IPS DF 6.9 (cell line): ENCODE data around the gene LCE2C.

Source experiments
- DNase-seq: peaks from one replicate; pipeline ENCODE4 v3.0.0-alpha.2; 2013; ENCODE audit warnings: low read depth, low spot score
- H3K27ac ChIP-seq: one replicate; pipeline ENCODE4 v1.5.1; 2013; ENCODE audit warnings: low read length, control low read depth
- H3K27me3 ChIP-seq: 2 replicates; pipeline ENCODE4 v1.6.1; 2013; ENCODE audit warnings: mild to moderate bottlenecking, low read length; ENCODE audit not compliant: control insufficient read depth, insufficient read depth
- H3K36me3 ChIP-seq: 2 replicates; pipeline ENCODE4 v1.6.1; 2013; ENCODE audit warnings: low read length; ENCODE audit not compliant: control insufficient read depth, insufficient read depth
- H3K4me1 ChIP-seq: 2 replicates; pipeline ENCODE4 v1.6.1; 2013; ENCODE audit warnings: low read length; ENCODE audit not compliant: control insufficient read depth, insufficient read depth
- H3K4me3 ChIP-seq: 2 replicates; pipeline ENCODE4 v1.5.1; 2013; ENCODE audit warnings: mild to moderate bottlenecking, low read length
- H3K9me3 ChIP-seq: 2 replicates; pipeline ENCODE4 v1.6.1; 2013; ENCODE audit warnings: low read length, inconsistent platforms; ENCODE audit not compliant: control insufficient read depth, insufficient read depth

Gene LCE2C

DNA sequence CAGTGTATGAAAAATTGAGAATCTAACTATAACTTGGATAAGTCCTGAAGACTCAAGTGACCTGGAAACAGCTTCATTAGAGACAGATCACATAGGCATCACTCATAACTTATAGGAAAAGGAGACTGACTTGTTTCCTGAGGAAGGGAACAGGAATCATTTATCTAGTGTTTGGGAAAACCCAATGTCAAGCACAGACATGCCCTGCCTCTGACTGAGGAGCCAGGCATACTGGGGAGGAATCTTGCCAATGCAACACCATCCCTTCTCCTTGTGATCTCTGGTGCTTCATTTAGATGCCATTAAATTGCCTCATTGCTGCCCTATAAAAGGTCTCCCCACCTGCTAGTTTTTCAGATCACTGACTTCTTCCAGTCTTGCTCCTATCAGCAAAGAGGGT lies 43.2 kb downstream of the LCE2C start:
- DNase-seq: no peak
- Histone ChIP-seq H3K27me3 (no peaks in the 10 kb centered on the region), H3K9me3 (peaks cover 15% of the 10 kb centered on the region), H3K4me1 (no peaks in the 10 kb centered on the region), H3K27ac (no peak overlapping the region), H3K36me3 (no peaks in the 10 kb centered on the region), H3K4me3 (no peak overlapping the region)

DNA sequence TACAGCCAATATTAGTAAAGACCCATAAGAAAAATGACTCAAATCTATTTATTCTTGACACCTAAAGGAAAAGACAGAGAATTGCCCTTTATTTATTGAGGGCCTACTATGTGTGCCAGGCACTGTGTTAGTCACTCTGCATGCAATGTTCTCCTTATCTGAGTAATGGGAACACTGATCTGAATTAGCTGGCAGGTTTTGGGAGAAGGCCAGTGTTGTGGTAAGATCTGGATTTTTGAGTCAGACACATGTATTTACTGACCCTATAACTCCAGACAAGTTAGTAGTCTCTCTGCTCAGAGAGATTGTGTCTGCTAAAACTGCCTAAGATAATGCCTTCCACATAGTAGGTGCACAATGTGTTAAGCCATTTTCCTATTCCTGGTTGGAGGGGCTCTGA lies 50.2 kb downstream of the LCE2C start:
- H3K27me3 ChIP-seq: no peaks in the 10 kb centered on the region
- peaks cover 5% of the 10 kb centered on the region for H3K9me3 ChIP-seq
- no peaks in the 10 kb centered on the region for H3K36me3 ChIP-seq
- no peak for DNase-seq
- no peaks in the 10 kb centered on the region for H3K4me1 ChIP-seq
- H3K4me3 ChIP-seq: no peak overlapping the region
- no peak overlapping the region for H3K27ac ChIP-seq
